CD14-positive monocyte (primary cell): ENCODE measurements around the gene RNU6-9. TPM values are rescaled to one million over a fixed set of nuclear protein-coding genes. Genes with fewer than 3 reads are reported as not detected.
A peak's percentile ranks its signal among the peaks of the same experiment; 100 is the strongest.
"Not testable (repeated sequence)": the region's sequence is repeated elsewhere in the genome, so short reads cannot be mapped to it uniquely, and the experiment has no call there.

Experiments
- DNase-seq, 3 donors: peaks; one replicate each; pipeline ENCODE4 v3.0.0-alpha.2; 2011 to 2022
- H2AFZ ChIP-seq: 2 replicates; pipeline ENCODE4 v1.6.0; 2012; ENCODE audit warnings: mild to moderate bottlenecking, low read depth, low read length, inconsistent platforms; ENCODE audit not compliant: insufficient read depth, poor library complexity, severe bottlenecking
- H3K27ac ChIP-seq, 2 donors: 1 replicate in 1 of 2; 2 replicates in 1 of 2; pipeline ENCODE4 v1.5.1; 2012 to 2013; ENCODE audit warnings: low read length in 2 of 2, control low read depth in 1 of 2, inconsistent platforms in 1 of 2, low read depth in 1 of 2, mild to moderate bottlenecking in 1 of 2
- H3K27me3 ChIP-seq, 2 donors: one replicate each; pipeline versions ENCODE4 v1.6.0 to v1.6.1; 2011 to 2013; ENCODE audit warnings: low read length in 2 of 2; ENCODE audit not compliant: control insufficient read depth in 2 of 2, insufficient read depth in 2 of 2
- H3K36me3 ChIP-seq, 2 donors: replicated peaks in 1 of 2; 1 replicate in 1 of 2; 2 replicates in 1 of 2; pipeline versions ENCODE4 v1.5.1 to v1.6.1; 2012 to 2013; ENCODE audit warnings: low read length in 2 of 2, control low read depth in 1 of 2, inconsistent platforms in 1 of 2, mild to moderate bottlenecking in 1 of 2; ENCODE audit not compliant: insufficient read depth in 2 of 2, control insufficient read depth in 1 of 2
- H3K4me1 ChIP-seq, 2 donors: 1 replicate in 1 of 2; 2 replicates in 1 of 2; pipeline versions ENCODE4 v1.5.1 to v1.6.1; 2012 to 2013; ENCODE audit warnings: low read length in 2 of 2, control low read depth in 1 of 2, inconsistent platforms in 1 of 2, mild to moderate bottlenecking in 1 of 2, moderate library complexity in 1 of 2; ENCODE audit not compliant: insufficient read depth in 2 of 2, control insufficient read depth in 1 of 2
- H3K4me2 ChIP-seq: replicated peaks from 2 replicates; pipeline ENCODE3; 2012; ENCODE audit warnings: low read length, moderate library complexity, mild to moderate bottlenecking; ENCODE audit not compliant: poor library complexity, severe bottlenecking; ENCODE audit errors: extremely low read depth
- H3K4me3 ChIP-seq, 3 experiments: fragments of 200-600 bp in 1 of 3; sonication (generic) in 1 of 3; replicated peaks in 1 of 3; 1 replicate in 2 of 3; 2 replicates in 1 of 3; pipeline ENCODE4 v1.5.1; 2011 to 2013; ENCODE audit warnings: low read length in 3 of 3, mild to moderate bottlenecking in 3 of 3, control low read depth in 2 of 3, low read depth in 2 of 3, inconsistent platforms in 1 of 3, moderate library complexity in 1 of 3
- H3K79me2 ChIP-seq: 2 replicates; pipeline ENCODE4 v1.6.0; 2012; ENCODE audit warnings: mild to moderate bottlenecking, control low read depth, inconsistent platforms, low read length, moderate library complexity; ENCODE audit not compliant: insufficient read depth
- H3K9ac ChIP-seq: 2 replicates; pipeline ENCODE4 v1.6.0; 2017; ENCODE audit warnings: low read length, mild to moderate bottlenecking; ENCODE audit not compliant: insufficient read depth, poor library complexity, severe bottlenecking
- H3K9me3 ChIP-seq, 2 donors: replicated peaks in 1 of 2; 1 replicate in 1 of 2; 2 replicates in 1 of 2; pipeline versions ENCODE4 v1.5.1 to v1.6.1; 2012 to 2013; ENCODE audit warnings: low read length in 2 of 2, control low read depth in 1 of 2; ENCODE audit not compliant: control insufficient read depth in 1 of 2, insufficient read depth in 1 of 2
- H4K20me1 ChIP-seq: 2 replicates; pipeline ENCODE4 v1.6.0; 2012; ENCODE audit warnings: mild to moderate bottlenecking, low read length, control low read depth, moderate library complexity; ENCODE audit not compliant: insufficient read depth
- H3K27ac Mint-ChIP-seq, 7 donors: one replicate each; pipeline ENCODE4 v1.8.0; 2020; ENCODE audit warnings: mild to moderate bottlenecking in 7 of 7, mixed read lengths in 7 of 7, moderate library complexity in 6 of 7, inconsistent platforms in 2 of 7
- H3K27me3 Mint-ChIP-seq, 3 donors: one replicate each; pipeline ENCODE4 v1.8.0; 2021 to 2022; ENCODE audit warnings: low read depth in 3 of 3, mild to moderate bottlenecking in 3 of 3, mixed read lengths in 3 of 3, moderate library complexity in 3 of 3, inconsistent platforms in 1 of 3
- H3K36me3 Mint-ChIP-seq, 2 donors: one replicate each; pipeline ENCODE4 v1.8.0; 2020; ENCODE audit warnings: mixed read lengths in 2 of 2, inconsistent platforms in 1 of 2, mild to moderate bottlenecking in 1 of 2
- H3K4me1 Mint-ChIP-seq: one replicate; pipeline ENCODE4 v1.8.0; 2020; ENCODE audit warnings: mild to moderate bottlenecking, mixed read lengths
- H3K4me3 Mint-ChIP-seq, 2 donors: one replicate each; pipeline ENCODE4 v1.8.0; 2020; ENCODE audit warnings: mild to moderate bottlenecking in 2 of 2, mixed read lengths in 2 of 2, moderate library complexity in 1 of 2
- H3K9me3 Mint-ChIP-seq, 7 donors: one replicate each; pipeline ENCODE4 v1.8.0; 2020 to 2022; ENCODE audit warnings: mixed read lengths in 7 of 7, mild to moderate bottlenecking in 6 of 7, moderate library complexity in 6 of 7, inconsistent platforms in 2 of 7
- WGBS: methylation state at CpG from one replicate; pipeline ENCODE4 v1.1.5; 2013; ENCODE audit warnings: missing lambda C conversion rate; ENCODE audit not compliant: insufficient coverage; 5-methylcytosine and 5-hydroxymethylcytosine counted together
- intact Hi-C, 2 donors: fragments of 100-400 bp; cut with micrococcal nuclease; formaldehyde crosslinking; loops; one replicate each; pipeline versions ENCODE4 v1.15.0 to v1.15.1; 2023
- polyA plus RNA-seq, 3 donors: library from polyadenylated mRNA; depleted of rRNA in 1 of 3; unstranded in 2 of 3; stranded (reverse) in 1 of 3; fragments of 300-500 nt in 2 of 3; fragments of >200 nt in 1 of 3; fragmentation: Illumina TruSeq in 2 of 3; gene quantifications; 1 replicate in 2 of 3; 2 replicates in 1 of 3; pipeline ENCODE4 v1.2.3, GENCODE V29; 2012 to 2021
- TF ChIP-seq, protein P1 (sequence below): fragments of 200-600 bp; IDR thresholded peaks from one replicate; pipeline ENCODE4 v1.8.0; 2022; ENCODE audit warnings: antibody characterized with exemption, mild to moderate bottlenecking

Gene RNU6-9
- polyA plus RNA-seq, 3 donors, result not detected

DNA sequence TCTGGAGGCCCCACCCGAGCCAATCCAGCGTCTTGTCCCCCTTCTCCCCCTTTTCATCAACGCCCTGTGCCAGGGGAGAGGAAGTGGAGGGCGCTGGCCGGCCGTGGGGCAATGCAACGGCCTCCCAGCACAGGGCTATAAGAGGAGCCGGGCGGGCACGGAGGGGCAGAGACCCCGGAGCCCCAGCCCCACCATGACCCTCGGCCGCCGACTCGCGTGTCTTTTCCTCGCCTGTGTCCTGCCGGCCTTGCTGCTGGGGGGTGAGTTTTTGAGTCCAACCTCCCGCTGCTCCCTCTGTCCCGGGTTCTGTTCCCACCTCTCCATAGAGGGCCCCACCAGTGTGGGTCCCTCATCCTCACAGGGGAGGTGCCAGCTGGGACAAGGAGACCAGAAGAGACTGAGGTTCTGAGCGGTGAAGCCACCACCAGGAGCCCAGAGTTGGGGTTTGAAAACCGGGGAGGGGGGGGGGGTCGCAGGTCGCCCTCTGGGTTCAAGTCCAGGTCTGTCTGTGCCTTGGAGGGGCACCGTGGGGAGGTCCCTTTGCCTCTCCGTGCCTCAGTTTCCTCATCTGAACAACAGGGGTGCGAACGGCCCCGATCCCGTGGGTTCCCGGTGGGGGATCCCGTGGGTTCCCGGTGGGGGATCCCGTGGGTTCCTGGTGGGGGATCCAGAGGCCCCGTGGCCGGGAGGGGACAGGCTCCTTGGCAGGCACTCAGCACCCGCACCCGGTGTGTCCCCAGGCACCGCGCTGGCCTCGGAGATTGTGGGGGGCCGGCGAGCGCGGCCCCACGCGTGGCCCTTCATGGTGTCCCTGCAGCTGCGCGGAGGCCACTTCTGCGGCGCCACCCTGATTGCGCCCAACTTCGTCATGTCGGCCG lies 40.9 kb upstream of the RNU6-9 start, which contains the start of gene ELANE:
Gene ELANE (plus strand): TSS at position 168 of the 878 bp plus-strand sequence. CDS start 26 bp downstream, at position 194.
- Histone ChIP-seq H3K9ac (peak within 1 kb of the TSS; percentile 27), H3K36me3 (no peaks in the 10 kb centered on the region), H3K4me2 (peak within 1 kb of the TSS; percentile 75), H4K20me1 (no peaks in the 10 kb centered on the region), H3K4me3 (peak within 1 kb of the TSS; percentile 18 to 68 (median 24)), H3K4me1 (peaks cover 38 to 51% of the 10 kb centered on the region in 2 donors), H3K27ac (no peak within 1 kb of the TSS), H3K9me3 (no peaks in the 10 kb centered on the region), H2AFZ (peak within 1 kb of the TSS; percentile 67), H3K27me3 (peaks cover 0 to 18% of the 10 kb centered on the region in 2 donors), H3K79me2 (peaks cover 22% of the 10 kb centered on the region)
- peaks cover 0 to 2% (median 0%) of the 10 kb centered on the region in 7 donors for H3K9me3 Mint-ChIP-seq
- peaks cover 34% of the 10 kb centered on the region for H3K4me1 Mint-ChIP-seq
- H3K4me3 Mint-ChIP-seq, result peak within 1 kb of the TSS; percentile 61 to 84
- H3K27ac Mint-ChIP-seq, result no peak within 1 kb of the TSS
- 15% methylated on average over 39 of the region's 55 CpGs for WGBS
- peaks cover 14 to 28% (median 16%) of the 10 kb centered on the region in 3 donors for H3K27me3 Mint-ChIP-seq
- no peaks in the 10 kb centered on the region for H3K36me3 Mint-ChIP-seq
- TF ChIP-seq, protein P1, sequence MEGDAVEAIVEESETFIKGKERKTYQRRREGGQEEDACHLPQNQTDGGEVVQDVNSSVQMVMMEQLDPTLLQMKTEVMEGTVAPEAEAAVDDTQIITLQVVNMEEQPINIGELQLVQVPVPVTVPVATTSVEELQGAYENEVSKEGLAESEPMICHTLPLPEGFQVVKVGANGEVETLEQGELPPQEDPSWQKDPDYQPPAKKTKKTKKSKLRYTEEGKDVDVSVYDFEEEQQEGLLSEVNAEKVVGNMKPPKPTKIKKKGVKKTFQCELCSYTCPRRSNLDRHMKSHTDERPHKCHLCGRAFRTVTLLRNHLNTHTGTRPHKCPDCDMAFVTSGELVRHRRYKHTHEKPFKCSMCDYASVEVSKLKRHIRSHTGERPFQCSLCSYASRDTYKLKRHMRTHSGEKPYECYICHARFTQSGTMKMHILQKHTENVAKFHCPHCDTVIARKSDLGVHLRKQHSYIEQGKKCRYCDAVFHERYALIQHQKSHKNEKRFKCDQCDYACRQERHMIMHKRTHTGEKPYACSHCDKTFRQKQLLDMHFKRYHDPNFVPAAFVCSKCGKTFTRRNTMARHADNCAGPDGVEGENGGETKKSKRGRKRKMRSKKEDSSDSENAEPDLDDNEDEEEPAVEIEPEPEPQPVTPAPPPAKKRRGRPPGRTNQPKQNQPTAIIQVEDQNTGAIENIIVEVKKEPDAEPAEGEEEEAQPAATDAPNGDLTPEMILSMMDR, result no peak
- DNase-seq, result peak in 1 of 3 donors; percentile 43
- intact Hi-C loops, result loop anchor here (5.0 kb wide), 2 partner anchors 35 to 80 kb away; no protein-coding TSS in a partner anchor

DNA sequence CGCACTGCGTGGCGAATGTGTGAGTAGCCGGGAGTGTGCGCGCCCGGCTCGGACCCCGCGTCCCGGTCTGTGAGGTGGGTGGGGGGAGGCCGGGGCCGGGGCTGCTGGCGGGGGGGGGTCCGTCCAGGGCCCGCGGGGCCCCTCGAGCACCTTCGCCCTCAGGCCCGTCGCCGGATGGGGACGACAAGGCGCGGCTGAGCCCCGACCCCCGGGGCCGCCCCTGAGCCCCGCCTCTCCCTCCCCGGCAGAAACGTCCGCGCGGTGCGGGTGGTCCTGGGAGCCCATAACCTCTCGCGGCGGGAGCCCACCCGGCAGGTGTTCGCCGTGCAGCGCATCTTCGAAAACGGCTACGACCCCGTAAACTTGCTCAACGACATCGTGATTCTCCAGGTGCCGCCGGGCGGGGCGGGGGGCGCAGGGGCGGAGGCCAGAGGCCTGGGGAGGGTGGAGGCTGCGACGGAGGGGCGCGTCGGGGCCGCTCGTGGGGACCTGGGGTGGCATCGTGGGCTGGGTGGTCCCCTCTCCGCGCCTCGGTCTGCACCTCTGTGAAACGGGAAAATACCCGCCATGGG lies 40.2 kb upstream of the RNU6-9 start:
- intact Hi-C loops, result loop anchor here (5.0 kb wide), 2 partner anchors 36 to 81 kb away; no protein-coding TSS in a partner anchor
- Histone ChIP-seq H3K4me2 (peak overlapping the region; percentile 75), H4K20me1 (no peaks in the 10 kb centered on the region), H3K9ac (peak overlapping the region; percentile 27), H3K27me3 (peaks cover 0 to 12% of the 10 kb centered on the region in 2 donors), H3K27ac (no peak overlapping the region), H3K36me3 (no peaks in the 10 kb centered on the region), H2AFZ (peak overlapping the region; percentile 67), H3K4me3 (peak overlapping the region; percentile 18 to 68 (median 24)), H3K9me3 (no peaks in the 10 kb centered on the region), H3K79me2 (peaks cover 22% of the 10 kb centered on the region), H3K4me1 (peaks cover 37 to 51% of the 10 kb centered on the region in 2 donors)
- H3K9me3 Mint-ChIP-seq, result peaks cover 0 to 2% (median 0%) of the 10 kb centered on the region in 7 donors
- 19% methylated on average over 42 of the region's 67 CpGs for WGBS
- H3K27me3 Mint-ChIP-seq, result peaks cover 8 to 20% (median 14%) of the 10 kb centered on the region in 3 donors
- peaks cover 30% of the 10 kb centered on the region for H3K4me1 Mint-ChIP-seq
- no peak for DNase-seq
- H3K4me3 Mint-ChIP-seq, result peak overlapping the region; percentile 35 to 58
- TF ChIP-seq, protein P1, result no peak
- no peak overlapping the region for H3K27ac Mint-ChIP-seq
- H3K36me3 Mint-ChIP-seq, result no peaks in the 10 kb centered on the region

DNA sequence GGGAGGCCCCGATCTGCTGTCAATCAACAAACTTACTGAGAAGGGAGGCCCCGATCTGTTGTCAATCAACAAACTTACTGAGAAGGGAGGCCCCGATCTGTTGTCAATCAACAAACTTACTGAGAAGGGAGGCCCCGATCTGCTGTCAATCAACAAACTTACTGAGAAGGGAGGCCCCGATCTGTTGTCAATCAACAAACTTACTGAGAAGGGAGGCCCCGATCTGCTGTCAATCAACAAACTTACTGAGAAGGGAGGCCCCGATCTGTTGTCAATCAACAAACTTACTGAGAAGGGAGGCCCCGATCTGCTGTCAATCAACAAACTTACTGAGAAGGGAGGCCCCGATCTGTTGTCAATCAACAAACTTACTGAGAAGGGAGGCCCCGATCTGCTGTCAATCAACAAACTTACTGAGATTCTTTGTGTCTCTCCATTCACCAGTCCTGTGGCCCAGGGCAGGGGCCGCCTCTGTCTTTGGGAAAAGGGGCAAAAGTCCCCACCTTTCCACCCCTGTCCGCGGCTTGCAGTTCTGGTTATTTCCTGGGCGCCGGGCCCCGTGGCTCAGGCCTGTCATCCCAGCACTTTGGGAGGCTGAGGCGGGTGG lies 39.6 kb upstream of the RNU6-9 start:
- H4K20me1 ChIP-seq, H3K27me3 ChIP-seq, H3K9me3 Mint-ChIP-seq, H2AFZ ChIP-seq, H3K9ac ChIP-seq, H3K9me3 ChIP-seq, H3K27ac Mint-ChIP-seq, DNase-seq, H3K36me3 ChIP-seq, H3K36me3 Mint-ChIP-seq, H3K27ac ChIP-seq: not testable (repeated sequence)
- Histone ChIP-seq H3K4me1 (peaks cover 38 to 51% of the 10 kb centered on the region in 2 donors), H3K4me2 (peak overlapping the region; percentile 75), H3K79me2 (peaks cover 22% of the 10 kb centered on the region), H3K4me3 (peak overlapping the region in 1 of 3 experiments; percentile 68)
- Mint-ChIP-seq H3K4me3 (peak overlapping the region in 1 of 2 donors; percentile 52), H3K27me3 (peaks cover 8 to 14% (median 8%) of the 10 kb centered on the region in 3 donors), H3K4me1 (peaks cover 30% of the 10 kb centered on the region)
- WGBS, result 87% methylated on average over 3 of the region's 17 CpGs
- intact Hi-C loops, result loop anchor here (2.0 to 5.0 kb wide), 3 partner anchors 36 to 81 kb away; no protein-coding TSS in a partner anchor
